Activated T-cell treated with anti-CD3 and anti-CD28 coated beads, Interleukin-2, amount 50 U/mL, for 24 hours (primary cell): ENCODE results near the gene CD180.
A peak's percentile ranks its signal among the peaks of the same experiment; 100 is the strongest.

Experiments
- DNase-seq: peaks from one replicate; pipeline ENCODE4 v3.0.0-alpha.2; 2020
- H3K27ac Mint-ChIP-seq: 2 replicates; pipeline ENCODE4 v1.8.0; 2020; ENCODE audit warnings: mild to moderate bottlenecking, mixed read lengths
- H3K27me3 Mint-ChIP-seq: 2 replicates; pipeline ENCODE4 v1.8.0; 2020; ENCODE audit warnings: mixed read lengths
- H3K36me3 Mint-ChIP-seq: 2 replicates; pipeline ENCODE4 v1.8.0; 2020; ENCODE audit warnings: low read depth, mixed read lengths
- H3K4me1 Mint-ChIP-seq: 2 replicates; pipeline ENCODE4 v1.8.0; 2020; ENCODE audit warnings: low read depth, mixed read lengths
- H3K4me3 Mint-ChIP-seq: 2 replicates; pipeline ENCODE4 v1.8.0; 2020; ENCODE audit warnings: mild to moderate bottlenecking, moderate library complexity, mixed read lengths
- H3K9me3 Mint-ChIP-seq: 2 replicates; pipeline ENCODE4 v1.8.0; 2020; ENCODE audit warnings: mixed read lengths

The CD180 gene

DNA sequence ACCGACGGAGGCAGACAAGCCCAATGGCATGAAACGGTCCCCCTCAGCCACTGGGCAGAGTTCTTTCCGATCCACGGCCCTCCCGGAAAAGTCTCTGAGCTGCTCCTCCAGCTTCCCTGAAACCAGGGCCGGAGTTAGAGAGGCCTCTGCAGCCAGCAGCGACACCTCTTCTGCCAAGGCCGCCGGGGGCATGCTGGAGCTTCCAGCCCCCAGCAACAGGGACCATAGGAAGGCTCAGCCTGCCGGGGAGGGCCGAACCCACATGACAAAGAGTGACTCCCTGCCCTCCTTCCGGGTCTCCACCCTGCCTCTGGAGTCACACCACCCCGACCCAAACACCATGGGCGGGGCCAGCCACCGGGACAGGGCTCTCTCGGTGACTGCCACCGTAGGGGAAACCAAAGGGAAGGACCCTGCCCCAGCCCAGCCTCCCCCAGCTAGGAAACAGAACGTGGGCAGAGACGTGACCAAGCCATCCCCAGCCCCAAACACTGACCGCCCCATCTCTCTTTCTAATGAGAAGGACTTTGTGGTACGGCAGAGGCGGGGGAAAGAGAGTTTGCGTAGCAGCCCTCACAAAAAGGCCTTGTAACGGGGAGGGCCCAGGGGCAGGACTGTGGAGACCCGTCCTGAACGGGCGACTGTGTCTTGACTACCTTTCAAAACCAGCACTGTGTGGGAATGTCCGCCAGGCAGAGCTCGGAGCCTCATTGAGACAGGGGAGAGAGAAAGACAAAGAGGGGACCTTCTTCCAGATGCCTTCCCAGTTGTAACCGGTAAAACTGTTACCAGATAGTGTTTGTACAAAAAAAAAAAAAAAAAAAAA is 29.9 kb downstream of the CD180 start:
- H3K4me3 Mint-ChIP-seq = peak overlapping the region; percentile 76
- H3K27ac Mint-ChIP-seq = peak overlapping the region; percentile 98
- H3K9me3 Mint-ChIP-seq = no peaks in the 10 kb centered on the region
- peaks cover 55% of the 10 kb centered on the region for H3K4me1 Mint-ChIP-seq
- peak; percentile 78 for DNase-seq
- peaks cover 43% of the 10 kb centered on the region for H3K36me3 Mint-ChIP-seq
- H3K27me3 Mint-ChIP-seq = no peaks in the 10 kb centered on the region

DNA sequence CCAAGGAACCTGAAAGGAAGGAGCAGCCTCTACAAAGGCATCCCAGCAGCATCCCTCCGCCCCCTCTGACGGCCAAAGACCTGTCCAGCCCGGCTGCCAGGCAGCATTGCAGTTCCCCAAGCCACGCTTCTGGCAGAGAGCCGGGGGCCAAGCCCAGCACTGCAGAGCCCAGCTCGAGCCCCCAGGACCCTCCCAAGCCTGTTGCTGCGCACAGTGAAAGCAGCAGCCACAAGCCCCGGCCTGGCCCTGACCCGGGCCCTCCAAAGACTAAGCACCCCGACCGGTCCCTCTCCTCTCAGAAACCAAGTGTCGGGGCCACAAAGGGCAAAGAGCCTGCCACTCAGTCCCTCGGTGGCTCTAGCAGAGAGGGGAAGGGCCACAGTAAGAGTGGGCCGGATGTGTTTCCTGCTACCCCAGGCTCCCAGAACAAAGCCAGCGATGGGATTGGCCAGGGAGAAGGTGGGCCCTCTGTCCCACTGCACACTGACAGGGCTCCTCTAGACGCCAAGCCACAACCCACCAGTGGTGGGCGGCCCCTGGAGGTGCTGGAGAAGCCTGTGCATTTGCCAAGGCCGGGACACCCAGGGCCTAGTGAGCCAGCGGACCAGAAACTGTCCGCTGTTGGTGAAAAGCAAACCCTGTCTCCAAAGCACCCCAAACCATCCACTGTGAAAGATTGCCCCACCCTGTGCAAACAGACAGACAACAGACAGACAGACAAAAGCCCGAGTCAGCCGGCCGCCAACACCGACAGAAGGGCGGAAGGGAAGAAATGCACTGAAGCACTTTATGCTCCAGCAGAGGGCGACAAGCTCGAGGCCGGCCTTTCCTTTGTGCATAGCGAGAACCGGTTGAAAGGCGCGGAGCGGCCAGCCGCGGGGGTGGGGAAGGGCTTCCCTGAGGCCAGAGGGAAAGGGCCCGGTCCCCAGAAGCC is 30.8 kb downstream of the CD180 start:
- Mint-ChIP-seq H3K27ac (peak overlapping the region; percentile 98), H3K4me1 (peaks cover 64% of the 10 kb centered on the region), H3K36me3 (peaks cover 43% of the 10 kb centered on the region), H3K4me3 (peak overlapping the region; percentile 76), H3K27me3 (no peaks in the 10 kb centered on the region), H3K9me3 (no peaks in the 10 kb centered on the region)
- DNase-seq = peak; percentile 82

DNA sequence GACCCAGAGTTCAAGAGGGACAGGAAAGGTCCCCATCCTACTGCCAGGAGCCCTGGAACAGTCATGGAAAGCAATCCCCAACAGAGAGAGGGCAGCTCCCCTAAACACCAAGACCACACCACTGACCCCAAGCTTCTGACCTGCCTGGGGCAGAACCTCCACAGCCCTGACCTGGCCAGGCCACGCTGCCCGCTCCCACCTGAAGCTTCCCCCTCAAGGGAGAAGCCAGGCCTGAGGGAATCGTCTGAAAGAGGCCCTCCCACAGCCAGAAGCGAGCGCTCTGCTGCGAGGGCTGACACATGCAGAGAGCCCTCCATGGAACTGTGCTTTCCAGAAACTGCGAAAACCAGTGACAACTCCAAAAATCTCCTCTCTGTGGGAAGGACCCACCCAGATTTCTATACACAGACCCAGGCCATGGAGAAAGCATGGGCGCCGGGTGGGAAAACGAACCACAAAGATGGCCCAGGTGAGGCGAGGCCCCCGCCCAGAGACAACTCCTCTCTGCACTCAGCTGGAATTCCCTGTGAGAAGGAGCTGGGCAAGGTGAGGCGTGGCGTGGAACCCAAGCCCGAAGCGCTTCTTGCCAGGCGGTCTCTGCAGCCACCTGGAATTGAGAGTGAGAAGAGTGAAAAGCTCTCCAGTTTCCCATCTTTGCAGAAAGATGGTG is 31.6 kb downstream of the CD180 start:
- no peaks in the 10 kb centered on the region for H3K27me3 Mint-ChIP-seq
- DNase-seq = no peak
- peaks cover 71% of the 10 kb centered on the region for H3K4me1 Mint-ChIP-seq
- H3K9me3 Mint-ChIP-seq = no peaks in the 10 kb centered on the region
- peaks cover 43% of the 10 kb centered on the region for H3K36me3 Mint-ChIP-seq
- H3K27ac Mint-ChIP-seq = peak overlapping the region; percentile 98
- peak overlapping the region; percentile 76 for H3K4me3 Mint-ChIP-seq

DNA sequence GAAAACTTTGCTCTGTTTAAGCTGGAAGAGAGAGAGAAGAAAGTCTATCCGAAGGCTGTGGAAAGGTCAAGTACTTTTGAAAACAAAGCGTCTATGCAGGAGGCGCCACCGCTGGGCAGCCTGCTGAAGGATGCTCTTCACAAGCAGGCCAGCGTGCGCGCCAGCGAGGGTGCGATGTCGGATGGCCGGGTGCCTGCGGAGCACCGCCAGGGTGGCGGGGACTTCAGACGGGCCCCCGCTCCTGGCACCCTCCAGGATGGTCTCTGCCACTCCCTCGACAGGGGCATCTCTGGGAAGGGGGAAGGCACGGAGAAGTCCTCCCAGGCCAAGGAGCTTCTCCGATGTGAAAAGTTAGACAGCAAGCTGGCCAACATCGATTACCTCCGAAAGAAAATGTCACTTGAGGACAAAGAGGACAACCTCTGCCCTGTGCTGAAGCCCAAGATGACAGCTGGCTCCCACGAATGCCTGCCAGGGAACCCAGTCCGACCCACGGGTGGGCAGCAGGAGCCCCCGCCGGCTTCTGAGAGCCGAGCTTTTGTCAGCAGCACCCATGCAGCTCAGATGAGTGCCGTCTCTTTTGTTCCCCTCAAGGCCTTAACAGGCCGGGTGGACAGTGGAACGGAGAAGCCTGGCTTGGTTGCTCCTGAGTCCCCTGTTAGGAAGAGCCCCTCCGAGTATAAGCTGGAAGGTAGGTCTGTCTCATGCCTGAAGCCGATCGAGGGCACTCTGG is 32.6 kb downstream of the CD180 start:
- Mint-ChIP-seq H3K4me3 (peak overlapping the region; percentile 31), H3K4me1 (peaks cover 78% of the 10 kb centered on the region)
- DNase-seq = no peak

DNA sequence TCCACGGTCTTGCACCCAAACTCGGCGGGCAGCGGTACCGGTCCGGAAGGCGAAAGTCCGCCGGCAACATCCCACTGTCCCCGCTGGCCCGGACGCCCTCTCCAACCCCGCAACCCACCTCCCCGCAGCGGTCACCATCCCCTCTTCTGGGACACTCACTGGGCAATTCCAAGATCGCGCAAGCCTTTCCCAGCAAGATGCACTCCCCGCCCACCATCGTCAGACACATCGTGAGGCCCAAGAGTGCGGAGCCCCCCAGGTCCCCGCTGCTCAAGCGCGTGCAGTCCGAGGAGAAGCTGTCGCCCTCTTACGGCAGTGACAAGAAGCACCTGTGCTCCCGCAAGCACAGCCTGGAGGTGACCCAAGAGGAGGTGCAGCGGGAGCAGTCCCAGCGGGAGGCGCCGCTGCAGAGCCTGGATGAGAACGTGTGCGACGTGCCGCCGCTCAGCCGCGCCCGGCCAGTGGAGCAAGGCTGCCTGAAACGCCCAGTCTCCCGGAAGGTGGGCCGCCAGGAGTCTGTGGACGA is 33.3 kb downstream of the CD180 start:
- Mint-ChIP-seq H3K4me3 (no peak overlapping the region), H3K27me3 (no peaks in the 10 kb centered on the region), H3K9me3 (no peaks in the 10 kb centered on the region), H3K36me3 (peaks cover 43% of the 10 kb centered on the region), H3K27ac (no peak overlapping the region), H3K4me1 (peaks cover 77% of the 10 kb centered on the region)
- DNase-seq = no peak

More for the DNA sequence above, 32.6 kb downstream of the CD180 start:
- peaks cover 43% of the 10 kb centered on the region for H3K36me3 Mint-ChIP-seq
- no peaks in the 10 kb centered on the region for H3K9me3 Mint-ChIP-seq
- no peak overlapping the region for H3K27ac Mint-ChIP-seq
- no peaks in the 10 kb centered on the region for H3K27me3 Mint-ChIP-seq

DNA sequence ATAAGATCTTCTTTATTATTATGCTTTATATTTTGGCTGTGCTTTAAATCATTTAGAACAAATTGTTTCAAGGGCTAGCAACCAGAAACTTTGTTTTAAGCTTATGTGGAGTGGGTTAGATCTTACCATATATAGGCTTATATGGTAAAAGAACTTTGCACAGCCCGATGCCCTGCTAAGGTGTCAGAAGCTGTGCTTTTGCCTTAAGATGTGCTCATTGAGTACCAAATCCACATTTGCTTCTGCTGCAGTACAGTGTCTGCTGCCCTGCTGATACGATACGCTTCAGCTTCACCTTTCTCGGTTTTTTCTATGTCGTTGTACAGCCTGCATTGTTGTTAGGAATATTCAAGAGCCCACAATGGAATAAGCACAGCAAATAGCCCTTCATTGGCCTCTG is 34.8 kb downstream of the CD180 start:
- H3K27ac Mint-ChIP-seq = peak overlapping the region; percentile 56
- no peak overlapping the region for H3K4me3 Mint-ChIP-seq

DNA sequence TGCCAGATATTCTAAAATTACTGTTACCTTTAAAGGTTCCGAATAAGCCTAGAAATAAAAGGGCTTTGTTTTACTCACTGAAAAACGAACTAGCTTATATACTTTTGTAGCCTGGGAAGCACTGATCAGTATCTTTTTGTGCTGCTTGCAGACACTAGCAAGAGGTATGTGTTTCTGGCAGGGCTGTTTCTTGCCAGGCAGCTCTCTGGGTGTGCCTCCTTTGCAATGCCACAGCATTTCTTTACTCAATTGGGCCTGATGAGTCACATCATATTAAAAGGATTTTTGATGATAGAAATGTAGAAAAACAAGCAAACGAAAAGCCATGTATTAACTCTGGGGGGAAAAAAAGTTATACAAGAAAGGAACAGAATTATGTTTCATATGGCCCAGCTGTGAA is 35.6 kb downstream of the CD180 start:
- H3K4me3 Mint-ChIP-seq = peak overlapping the region; percentile 26
- H3K4me1 Mint-ChIP-seq = peaks cover 68% of the 10 kb centered on the region
- DNase-seq = no peak
- peaks cover 33% of the 10 kb centered on the region for H3K36me3 Mint-ChIP-seq
- H3K9me3 Mint-ChIP-seq = no peaks in the 10 kb centered on the region
- H3K27me3 Mint-ChIP-seq = no peaks in the 10 kb centered on the region
- H3K27ac Mint-ChIP-seq = peak overlapping the region; percentile 80

More for the DNA sequence above, 34.8 kb downstream of the CD180 start:
- H3K4me1 Mint-ChIP-seq = peaks cover 72% of the 10 kb centered on the region
- no peak for DNase-seq
- no peaks in the 10 kb centered on the region for H3K27me3 Mint-ChIP-seq
- peaks cover 33% of the 10 kb centered on the region for H3K36me3 Mint-ChIP-seq
- H3K9me3 Mint-ChIP-seq = no peaks in the 10 kb centered on the region

DNA sequence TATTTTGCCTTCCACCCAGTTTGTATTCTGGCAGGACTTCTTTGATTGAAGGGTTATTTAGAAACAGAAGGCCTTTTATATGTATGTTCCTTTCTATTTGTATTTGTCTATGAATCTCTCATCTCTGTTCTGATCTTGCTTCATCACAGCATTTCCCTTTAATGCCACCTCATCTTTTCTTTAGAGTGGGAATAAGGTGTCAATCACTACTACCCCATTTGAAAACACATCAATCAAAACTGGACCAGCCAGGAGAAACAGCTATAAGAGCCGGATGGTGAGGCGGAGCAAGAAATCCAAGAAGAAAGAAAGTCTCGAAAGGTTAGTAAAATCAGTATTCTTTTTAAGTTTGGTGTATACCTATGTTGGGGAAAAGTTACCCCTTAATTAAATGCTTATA is 36.3 kb downstream of the CD180 start:
- Mint-ChIP-seq H3K4me3 (no peak overlapping the region), H3K36me3 (peaks cover 33% of the 10 kb centered on the region), H3K4me1 (peaks cover 61% of the 10 kb centered on the region), H3K27me3 (no peaks in the 10 kb centered on the region), H3K9me3 (no peaks in the 10 kb centered on the region), H3K27ac (peak overlapping the region; percentile 76)
- no peak for DNase-seq

DNA sequence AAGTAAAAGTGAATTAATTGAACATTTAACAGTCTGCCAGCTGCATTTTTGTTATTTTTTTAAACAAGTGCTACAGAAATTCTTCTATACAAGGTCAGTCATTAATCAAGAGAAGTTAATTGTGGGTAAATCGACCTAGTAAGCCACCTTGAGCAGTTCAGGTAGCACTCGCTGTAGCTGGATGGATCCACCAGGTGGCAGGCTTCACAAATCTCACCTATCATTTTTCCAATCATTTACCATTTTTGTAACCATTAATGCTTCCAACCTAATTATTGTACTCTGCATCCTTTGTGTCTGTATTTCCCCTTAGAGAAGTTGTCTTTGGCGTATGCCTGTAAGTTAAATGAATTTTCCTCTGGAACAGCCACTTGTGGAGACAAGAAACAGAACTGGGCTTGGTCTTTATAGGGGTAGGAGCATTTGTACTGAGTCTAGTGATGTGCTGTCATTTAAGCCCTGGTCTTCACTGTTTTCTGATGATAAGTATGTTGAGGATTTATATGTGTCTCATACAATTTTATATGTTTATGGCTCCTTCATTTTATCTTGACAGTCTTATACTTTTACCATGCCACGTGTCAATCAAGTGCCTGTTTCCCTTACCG is 39.5 kb downstream of the CD180 start:
- peak overlapping the region; percentile 38 for H3K27ac Mint-ChIP-seq

DNA sequence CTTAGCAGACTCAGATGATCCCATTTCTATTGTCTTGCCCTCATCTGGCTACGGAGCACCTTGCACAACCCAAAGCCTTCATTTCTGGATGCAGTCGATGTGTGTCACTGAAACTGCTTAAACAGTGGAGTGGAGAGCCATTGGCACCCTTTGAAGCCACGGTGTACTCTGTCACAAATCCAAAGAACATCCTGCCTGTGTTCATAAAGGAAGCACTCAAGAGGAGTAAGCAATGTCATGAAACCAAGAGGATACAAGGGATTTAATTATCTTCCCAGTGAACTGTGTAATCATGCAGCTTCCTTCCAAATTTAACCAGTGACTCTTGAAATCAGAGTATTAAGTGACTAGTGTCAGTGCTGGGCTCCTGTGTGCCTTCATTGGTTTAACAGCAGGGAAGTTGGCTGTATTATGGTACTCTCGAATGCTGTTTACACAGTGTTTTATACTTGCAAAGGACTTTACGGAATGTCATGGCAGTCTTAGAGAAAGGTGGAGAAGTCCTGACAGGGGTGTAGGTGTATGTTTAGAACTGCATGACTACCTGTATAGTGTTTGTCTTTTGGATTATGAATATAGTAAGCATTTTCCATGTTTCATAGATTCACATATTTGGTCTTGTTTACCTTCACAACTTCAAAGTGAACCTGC is 41.9 kb downstream of the CD180 start:
- Mint-ChIP-seq H3K9me3 (no peaks in the 10 kb centered on the region), H3K4me1 (peaks cover 18% of the 10 kb centered on the region), H3K27ac (no peak overlapping the region), H3K36me3 (peaks cover 36% of the 10 kb centered on the region), H3K4me3 (no peak overlapping the region), H3K27me3 (no peaks in the 10 kb centered on the region)
- no peak for DNase-seq

More for the DNA sequence above, 39.5 kb downstream of the CD180 start:
- H3K9me3 Mint-ChIP-seq = no peaks in the 10 kb centered on the region
- H3K4me3 Mint-ChIP-seq = no peak overlapping the region
- peaks cover 18% of the 10 kb centered on the region for H3K36me3 Mint-ChIP-seq
- H3K27me3 Mint-ChIP-seq = no peaks in the 10 kb centered on the region
- H3K4me1 Mint-ChIP-seq = peaks cover 40% of the 10 kb centered on the region
- peak; percentile 64 for DNase-seq

DNA sequence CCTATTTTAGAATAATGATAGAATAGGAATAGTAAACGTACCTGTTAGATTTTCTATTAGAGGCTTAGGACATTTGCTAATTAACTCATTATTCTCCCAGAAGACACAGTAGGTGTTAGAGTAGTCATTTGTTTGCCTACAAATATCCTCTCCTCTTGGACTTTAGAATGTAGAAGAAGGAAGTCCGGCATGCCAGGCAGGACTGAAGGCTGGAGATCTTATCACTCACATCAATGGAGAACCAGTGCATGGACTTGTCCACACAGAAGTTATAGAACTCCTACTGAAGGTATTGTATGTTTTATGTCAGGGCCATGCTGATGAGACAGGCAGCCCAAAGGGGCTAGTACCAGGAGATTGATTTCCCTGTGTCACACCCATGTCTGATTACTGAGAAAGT is 43.3 kb downstream of the CD180 start:
- H3K27ac Mint-ChIP-seq = no peak overlapping the region
- DNase-seq = no peak
- H3K36me3 Mint-ChIP-seq = peaks cover 46% of the 10 kb centered on the region
- H3K4me1 Mint-ChIP-seq = peaks cover 13% of the 10 kb centered on the region
- H3K9me3 Mint-ChIP-seq = no peaks in the 10 kb centered on the region
- no peak overlapping the region for H3K4me3 Mint-ChIP-seq
- no peaks in the 10 kb centered on the region for H3K27me3 Mint-ChIP-seq

DNA sequence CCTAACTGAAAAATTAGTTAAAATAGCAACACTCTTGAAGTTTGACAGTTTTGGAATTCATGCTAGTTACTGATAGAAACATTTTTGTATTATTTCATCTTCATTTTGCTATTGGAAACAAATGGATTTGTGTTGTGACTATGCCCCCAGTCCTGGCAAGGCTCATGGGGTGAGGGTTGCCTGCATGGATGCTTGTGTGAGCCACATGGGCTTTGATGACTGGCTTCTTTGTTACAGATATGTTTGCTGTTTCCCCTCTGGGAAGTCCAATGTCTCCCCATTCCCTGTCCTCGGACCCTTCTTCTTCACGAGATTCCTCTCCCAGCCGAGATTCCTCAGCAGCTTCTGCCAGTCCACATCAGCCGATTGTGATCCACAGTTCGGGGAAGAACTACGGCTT is 44.2 kb downstream of the CD180 start:
- H3K9me3 Mint-ChIP-seq = no peaks in the 10 kb centered on the region
- H3K36me3 Mint-ChIP-seq = peaks cover 54% of the 10 kb centered on the region
- no peak overlapping the region for H3K4me3 Mint-ChIP-seq
- H3K4me1 Mint-ChIP-seq = peaks cover 9% of the 10 kb centered on the region
- no peak for DNase-seq
- H3K27ac Mint-ChIP-seq = no peak overlapping the region
- H3K27me3 Mint-ChIP-seq = no peaks in the 10 kb centered on the region

DNA sequence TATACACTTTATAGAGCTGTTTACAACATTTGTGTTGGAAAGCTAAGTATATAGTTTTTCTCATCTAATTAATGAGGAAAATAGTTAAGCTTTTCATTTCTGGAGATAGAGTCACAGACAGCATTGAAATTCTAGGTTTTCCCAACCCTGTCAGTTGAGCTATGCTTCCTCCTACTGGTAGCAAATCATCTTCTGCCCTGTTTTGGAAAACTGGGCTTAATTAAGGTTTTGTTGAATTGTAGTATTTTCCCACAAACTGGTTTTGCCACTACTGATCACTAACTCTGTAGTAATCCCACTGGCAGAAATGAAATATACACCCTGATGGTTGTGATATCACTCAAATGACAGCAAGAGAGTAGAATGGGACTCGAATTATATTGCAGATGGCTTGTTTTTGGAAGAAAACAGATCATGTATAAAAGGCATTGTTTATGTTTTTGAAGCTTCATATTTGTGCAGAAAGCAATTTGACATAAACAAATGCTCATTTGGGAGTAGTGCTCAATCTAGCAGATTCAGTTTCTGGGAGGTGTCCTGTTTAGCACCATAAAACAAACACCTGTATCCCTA is 46.6 kb downstream of the CD180 start:
- Mint-ChIP-seq H3K27ac (no peak overlapping the region), H3K36me3 (peaks cover 69% of the 10 kb centered on the region), H3K27me3 (no peaks in the 10 kb centered on the region), H3K4me3 (no peak overlapping the region), H3K4me1 (peaks cover 2% of the 10 kb centered on the region), H3K9me3 (no peaks in the 10 kb centered on the region)
- DNase-seq = no peak
